Adrenal gland (tissue), 5 donors: ENCODE data around the gene MALL.

Source experiments
- POLR2A ChIP-seq, 2 donors: fragments of 450-650 bp; IDR thresholded peaks; one replicate each; pipeline ENCODE4 v1.6.1; 2017; ENCODE audit warnings: antibody characterized with exemption in 2 of 2, mild to moderate bottlenecking in 2 of 2, moderate library complexity in 1 of 2
- TF ChIP-seq, protein P1 (sequence below), 6 experiments: fragments of 450-650 bp in 4 of 6; fragments of 200-600 bp in 2 of 6; sonication (generic) in 1 of 6; IDR thresholded peaks; 1 replicate in 5 of 6; 2 replicates in 1 of 6; pipeline versions ENCODE4 v1.5.1 to v1.8.0; 2016 to 2021; ENCODE audit warnings: antibody characterized with exemption in 6 of 6, mild to moderate bottlenecking in 2 of 6, moderate library complexity in 1 of 6
- donor health status: DM: no; HTN: no; CAD: no.

DNA sequence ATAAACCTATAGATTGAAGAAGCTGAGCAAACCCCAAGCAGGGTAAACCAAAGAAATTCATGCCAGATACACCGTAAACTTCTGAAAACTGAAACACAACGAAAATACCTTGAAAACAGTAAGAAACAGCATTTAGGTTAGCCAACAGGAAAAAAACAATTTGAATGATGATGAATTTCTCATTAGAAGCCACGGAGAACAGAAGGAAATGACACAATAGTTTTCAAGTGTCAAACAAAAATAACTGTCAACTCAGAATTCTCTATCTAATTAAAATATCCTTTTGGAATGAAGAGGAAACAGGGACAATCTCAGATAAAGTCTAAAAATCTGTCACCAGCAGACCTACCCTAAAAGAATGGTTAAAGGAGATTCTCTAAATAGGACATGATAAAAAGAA is 37.3 kb upstream of the MALL start:
- TF ChIP-seq, protein P1, sequence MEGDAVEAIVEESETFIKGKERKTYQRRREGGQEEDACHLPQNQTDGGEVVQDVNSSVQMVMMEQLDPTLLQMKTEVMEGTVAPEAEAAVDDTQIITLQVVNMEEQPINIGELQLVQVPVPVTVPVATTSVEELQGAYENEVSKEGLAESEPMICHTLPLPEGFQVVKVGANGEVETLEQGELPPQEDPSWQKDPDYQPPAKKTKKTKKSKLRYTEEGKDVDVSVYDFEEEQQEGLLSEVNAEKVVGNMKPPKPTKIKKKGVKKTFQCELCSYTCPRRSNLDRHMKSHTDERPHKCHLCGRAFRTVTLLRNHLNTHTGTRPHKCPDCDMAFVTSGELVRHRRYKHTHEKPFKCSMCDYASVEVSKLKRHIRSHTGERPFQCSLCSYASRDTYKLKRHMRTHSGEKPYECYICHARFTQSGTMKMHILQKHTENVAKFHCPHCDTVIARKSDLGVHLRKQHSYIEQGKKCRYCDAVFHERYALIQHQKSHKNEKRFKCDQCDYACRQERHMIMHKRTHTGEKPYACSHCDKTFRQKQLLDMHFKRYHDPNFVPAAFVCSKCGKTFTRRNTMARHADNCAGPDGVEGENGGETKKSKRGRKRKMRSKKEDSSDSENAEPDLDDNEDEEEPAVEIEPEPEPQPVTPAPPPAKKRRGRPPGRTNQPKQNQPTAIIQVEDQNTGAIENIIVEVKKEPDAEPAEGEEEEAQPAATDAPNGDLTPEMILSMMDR (IDR thresholded peaks at IDR 0.05), result no peak
- TF ChIP-seq POLR2A (IDR thresholded peaks at IDR 0.05), result no peak
